ENCODE results near the gene NMRK1.

Gene NMRK1

GRCh38 chr9:75087824-75088645 is at the start of gene NMRK1, which contains the start of gene OSTF1:
Gene NMRK1, minus strand, starts transcription at chr9:75088155. Its CDS starts 5,040 bp downstream, at chr9:75083115.
Gene OSTF1, plus strand, starts transcription at chr9:75088514. Its CDS starts 179 bp downstream, at chr9:75088693.
- DNase-seq (ENCODE audit: low spot score): peak; percentile 94

GRCh38 chr9:75134495-75134894 is 46.5 kb upstream of the NMRK1 start:
- DNase-seq (ENCODE audit: low spot score): no peak

GRCh38 chr9:75133396-75133795 is 45.4 kb upstream of the NMRK1 start:
- DNase-seq (ENCODE audit: low spot score): no peak

GRCh38 chr9:75132244-75132643 is 44.3 kb upstream of the NMRK1 start:
- no peak for DNase-seq (ENCODE audit: low spot score)

GRCh38 chr9:75131700-75132099 is 43.7 kb upstream of the NMRK1 start:
- DNase-seq (ENCODE audit: low spot score): no peak

GRCh38 chr9:75130621-75131230 is 42.8 kb upstream of the NMRK1 start:
- DNase-seq (ENCODE audit: low spot score): no peak

GRCh38 chr9:75130172-75130571 is 42.2 kb upstream of the NMRK1 start:
- DNase-seq (ENCODE audit: low spot score): no peak

GRCh38 chr9:75128535-75128934 is 40.6 kb upstream of the NMRK1 start:
- DNase-seq (ENCODE audit: low spot score): peak; percentile 25

- no peak for DNase-seq (ENCODE audit: low spot score)
Observed at GRCh38 chr9:75123696-75124095, 35.7 kb upstream of the NMRK1 start.

- DNase-seq (ENCODE audit: low spot score): no peak
Observed at GRCh38 chr9:75121914-75122558, 34.1 kb upstream of the NMRK1 start.

- DNase-seq (ENCODE audit: low spot score): no peak
Observed at GRCh38 chr9:75120686-75121085, 32.7 kb upstream of the NMRK1 start.

GRCh38 chr9:75117564-75117963 is 29.6 kb upstream of the NMRK1 start:
- no peak for DNase-seq (ENCODE audit: low spot score)

- no peak for DNase-seq (ENCODE audit: low spot score)
Observed at GRCh38 chr9:75116306-75116705, 28.4 kb upstream of the NMRK1 start.

GRCh38 chr9:75112789-75113188 is 24.8 kb upstream of the NMRK1 start:
- DNase-seq (ENCODE audit: low spot score): no peak

GRCh38 chr9:75111019-75111622 is 23.2 kb upstream of the NMRK1 start:
- DNase-seq (ENCODE audit: low spot score): no peak

- no peak for DNase-seq (ENCODE audit: low spot score)
Observed at GRCh38 chr9:75109210-75109839, 21.4 kb upstream of the NMRK1 start.

- DNase-seq (ENCODE audit: low spot score): peak; percentile 29
Observed at GRCh38 chr9:75108571-75108970, 20.6 kb upstream of the NMRK1 start.

GRCh38 chr9:75106857-75107256 is 18.9 kb upstream of the NMRK1 start:
- DNase-seq (ENCODE audit: low spot score): no peak

- DNase-seq (ENCODE audit: low spot score): no peak
Observed at GRCh38 chr9:75105841-75106240, 17.9 kb upstream of the NMRK1 start.

- DNase-seq (ENCODE audit: low spot score): no peak
Observed at GRCh38 chr9:75105019-75105540, 17.1 kb upstream of the NMRK1 start.

GRCh38 chr9:75104607-75105006 is 16.7 kb upstream of the NMRK1 start:
- DNase-seq (ENCODE audit: low spot score): no peak

Measured in CD4-positive, alpha-beta T cell treated with Interleukin-2 at 100 ng/mL for 4 hours (primary cell).